Tibial artery (tissue), 4 donors: ENCODE results near the gene HOXB2.

Experiments
- DNase-seq, 2 donors: peaks; one replicate each; pipeline ENCODE4 v3.0.0-alpha.2; 2019
- H3K27ac ChIP-seq, 2 donors: fragments of 200-600 bp; sonication (generic) in 1 of 2; 1 replicate in 1 of 2; 2 replicates in 1 of 2; pipeline ENCODE4 v1.5.1; 2018 to 2019; ENCODE audit warnings: mild to moderate bottlenecking in 1 of 2
- H3K27me3 ChIP-seq, 2 donors: fragments of 200-600 bp; sonication (generic) in 1 of 2; one replicate each; pipeline versions ENCODE4 v1.5.1 to v1.6.0; 2016 to 2019
- H3K36me3 ChIP-seq, 3 donors: fragments of 200-600 bp; sonication (generic) in 2 of 3; one replicate each; pipeline ENCODE4 v1.5.1; 2016 to 2019; ENCODE audit warnings: mild to moderate bottlenecking in 2 of 3
- H3K4me1 ChIP-seq, 4 donors: fragments of 200-600 bp; sonication (generic) in 2 of 4; 1 replicate in 3 of 4; 2 replicates in 1 of 4; pipeline ENCODE4 v1.5.1; 2016 to 2019
- H3K4me3 ChIP-seq, 2 donors: fragments of 200-600 bp; sonication (generic) in 1 of 2; 1 replicate in 1 of 2; 2 replicates in 1 of 2; pipeline ENCODE4 v1.5.1; 2018 to 2019; ENCODE audit warnings: mild to moderate bottlenecking in 2 of 2
- H3K9me3 ChIP-seq, 3 donors: fragments of 200-600 bp; sonication (generic) in 1 of 3; one replicate each; pipeline ENCODE4 v1.5.1; 2016 to 2019
- CTCF ChIP-seq, 2 experiments: fragments of 200-600 bp in 1 of 2; fragments of 450-650 bp in 1 of 2; IDR thresholded peaks; one replicate each; pipeline ENCODE4 v1.5.1; 2017 to 2019; ENCODE audit warnings: antibody characterized with exemption in 2 of 2, mild to moderate bottlenecking in 1 of 2, moderate library complexity in 1 of 2
- intact Hi-C: fragments of 100-400 bp; cut with DNase I; formaldehyde crosslinking; loops from one replicate; pipeline ENCODE4 v1.15.0; 2023; ENCODE audit warnings: low total_unique reads

Gene HOXB2

DNA sequence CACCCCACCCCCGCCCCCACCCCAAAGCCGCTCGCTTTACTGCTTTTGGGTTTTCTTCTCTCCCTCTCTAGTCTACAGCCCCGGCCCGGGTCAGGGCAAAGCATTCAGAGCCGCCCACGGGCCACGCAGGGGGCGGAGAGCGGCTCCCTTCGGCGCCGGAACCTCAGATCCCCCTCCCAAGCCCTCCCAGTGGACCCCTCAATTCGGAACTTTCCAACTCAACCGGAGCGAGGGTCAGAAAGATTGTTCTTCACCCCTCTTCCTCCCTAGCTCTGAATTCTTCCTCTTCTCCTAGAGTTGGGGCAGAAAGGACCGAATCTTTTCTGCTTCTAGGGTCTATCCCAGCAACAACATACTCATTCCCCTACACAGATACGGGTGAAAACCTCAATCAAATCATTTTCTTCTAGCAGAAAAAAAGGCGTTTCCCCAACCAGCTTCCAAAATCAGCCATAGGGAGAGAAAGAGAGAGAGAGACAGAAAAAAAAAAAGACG, 1.0 kb downstream of the HOXB2 start:
- H3K4me3 ChIP-seq: peak overlapping the region; percentile 54 to 78
- H3K36me3 ChIP-seq: no peaks in the 10 kb centered on the region
- no peaks in the 10 kb centered on the region for H3K9me3 ChIP-seq
- peaks cover 0 to 5% of the 10 kb centered on the region in 2 donors for H3K27me3 ChIP-seq
- no peak for TF ChIP-seq CTCF (IDR thresholded peaks at IDR 0.05)
- intact Hi-C loops: no loop called here
- H3K4me1 ChIP-seq: peaks cover 0 to 37% (median 30%) of the 10 kb centered on the region in 4 donors
- DNase-seq: no peak
- peak overlapping the region; percentile 55 to 95 for H3K27ac ChIP-seq

DNA sequence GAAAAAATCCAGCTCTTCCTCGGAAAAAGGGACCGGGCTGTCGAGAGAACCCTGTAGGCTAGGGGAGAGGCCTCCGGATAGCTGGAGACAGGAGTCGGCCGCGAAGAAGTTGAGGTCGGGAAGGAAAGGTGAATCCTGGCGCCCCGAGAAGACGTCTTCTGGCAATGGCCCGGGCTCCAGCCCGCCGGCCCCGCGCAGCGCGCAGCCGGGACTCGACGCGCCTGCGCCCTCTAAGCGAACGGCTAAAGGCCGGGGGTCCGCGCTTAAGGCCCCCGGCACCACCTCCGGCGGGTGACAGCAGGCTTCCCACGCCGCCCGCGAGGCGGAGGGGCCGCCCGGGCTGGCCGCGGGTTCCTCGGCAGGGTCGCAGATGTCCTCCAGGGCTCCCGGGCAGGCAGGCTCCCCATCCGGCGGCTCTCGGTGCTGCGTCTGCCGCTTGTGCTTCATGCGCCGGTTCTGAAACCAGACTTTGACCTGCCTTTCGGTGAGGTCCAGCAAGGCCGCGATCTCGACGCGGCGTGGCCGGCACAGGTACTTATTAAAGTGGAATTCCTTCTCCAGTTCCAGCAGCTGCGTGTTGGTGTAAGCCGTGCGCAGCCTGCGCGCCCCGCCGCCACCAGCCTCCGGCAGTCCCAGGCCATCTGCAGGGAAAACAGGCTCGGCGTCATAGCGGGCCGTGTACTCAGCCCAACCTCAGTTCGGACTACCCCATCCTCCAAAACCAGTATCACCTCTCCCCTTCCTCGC, 1.6 kb downstream of the HOXB2 start:
- peak overlapping the region; percentile 55 to 95 for H3K27ac ChIP-seq
- TF ChIP-seq CTCF (IDR thresholded peaks at IDR 0.05): peak; percentile 26 to 50
- intact Hi-C loops: no loop called here
- H3K4me1 ChIP-seq: peaks cover 0 to 37% (median 30%) of the 10 kb centered on the region in 4 donors
- peak in 1 of 2 donors; percentile 33 for DNase-seq
- no peaks in the 10 kb centered on the region for H3K36me3 ChIP-seq
- H3K9me3 ChIP-seq: no peaks in the 10 kb centered on the region
- H3K27me3 ChIP-seq: peaks cover 0 to 5% of the 10 kb centered on the region in 2 donors
- peak overlapping the region; percentile 54 to 78 for H3K4me3 ChIP-seq

DNA sequence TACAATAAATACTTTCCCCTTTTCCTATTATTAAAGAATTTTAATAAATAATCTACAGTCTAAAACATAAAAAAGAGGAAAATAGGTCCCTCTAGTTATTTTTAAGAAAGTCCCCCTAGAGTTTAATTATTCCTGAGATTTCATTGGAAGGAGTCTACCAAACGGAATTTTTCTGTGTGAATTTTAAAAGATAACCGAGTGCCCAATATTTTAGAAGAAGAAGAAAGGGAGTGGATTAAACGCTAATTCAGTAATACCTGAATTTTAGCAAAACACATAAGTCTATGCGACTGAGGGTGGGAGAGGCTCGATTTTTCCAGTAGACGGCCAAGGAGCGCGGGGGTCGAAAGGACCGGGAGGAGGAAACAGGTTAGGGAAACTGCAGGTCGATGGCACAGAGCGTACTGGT, 2.2 kb downstream of the HOXB2 start:
- intact Hi-C loops: no loop called here
- Histone ChIP-seq H3K4me1 (peaks cover 0 to 34% (median 30%) of the 10 kb centered on the region in 4 donors), H3K36me3 (no peaks in the 10 kb centered on the region), H3K27me3 (peaks cover 0 to 5% of the 10 kb centered on the region in 2 donors), H3K9me3 (no peaks in the 10 kb centered on the region), H3K4me3 (peak overlapping the region; percentile 54 to 78), H3K27ac (peak overlapping the region; percentile 55 to 95)
- DNase-seq: no peak
- TF ChIP-seq CTCF (IDR thresholded peaks at IDR 0.05): no peak

- Histone ChIP-seq H3K4me1 (peaks cover 0 to 31% (median 28%) of the 10 kb centered on the region in 4 donors), H3K4me3 (peak overlapping the region; percentile 54 to 78), H3K27ac (peak overlapping the region; percentile 55 to 95), H3K9me3 (no peaks in the 10 kb centered on the region), H3K27me3 (peaks cover 0 to 5% of the 10 kb centered on the region in 2 donors), H3K36me3 (no peaks in the 10 kb centered on the region)
- no peak for TF ChIP-seq CTCF (IDR thresholded peaks at IDR 0.05)
- DNase-seq: no peak
- intact Hi-C loops: no loop called here
Measured at GRCh38 chr17:48542114-48542656, 2.7 kb downstream of the HOXB2 start.

DNA sequence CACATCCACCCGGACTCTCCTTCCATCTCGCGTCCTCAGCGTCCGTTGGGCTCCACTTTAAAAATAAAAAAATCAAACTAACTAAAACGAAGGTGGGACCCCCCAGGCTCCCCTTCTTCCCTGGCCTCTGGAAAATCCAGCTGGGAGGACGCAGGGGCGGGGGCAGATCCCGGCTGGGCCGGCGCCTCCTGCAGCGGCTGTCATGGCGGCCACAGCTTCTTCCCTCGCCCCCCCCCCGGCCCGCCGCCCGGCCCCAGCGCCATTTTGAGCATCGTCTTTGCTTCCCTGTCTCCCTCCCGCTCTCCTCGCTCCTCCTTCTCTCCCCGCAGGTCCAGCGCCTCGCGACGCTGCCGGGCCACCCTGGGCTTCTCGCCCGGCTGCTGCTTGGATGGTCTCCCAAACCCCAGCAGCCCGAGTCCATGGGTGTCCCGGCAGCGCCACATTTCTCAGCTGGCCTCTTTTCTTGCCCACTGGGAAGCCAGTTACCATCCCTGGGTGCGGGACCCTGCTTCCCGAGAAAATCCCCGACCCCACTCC, 3.3 kb downstream of the HOXB2 start:
- Histone ChIP-seq H3K36me3 (no peaks in the 10 kb centered on the region), H3K9me3 (no peaks in the 10 kb centered on the region), H3K27ac (peak overlapping the region; percentile 55 to 95), H3K27me3 (peaks cover 0 to 5% of the 10 kb centered on the region in 2 donors), H3K4me1 (peaks cover 0 to 26% (median 23%) of the 10 kb centered on the region in 4 donors), H3K4me3 (peak overlapping the region; percentile 54 to 78)
- no peak for DNase-seq
- TF ChIP-seq CTCF (IDR thresholded peaks at IDR 0.05): no peak
- intact Hi-C loops: no loop called here
